ENCODE results near the gene MRPS22. TPM values are rescaled to one million over a fixed set of nuclear protein-coding genes. Genes with fewer than 3 reads are reported as not detected.

Gene MRPS22
- polyA plus RNA-seq, 1 experiment, result 38.2 TPM

DNA sequence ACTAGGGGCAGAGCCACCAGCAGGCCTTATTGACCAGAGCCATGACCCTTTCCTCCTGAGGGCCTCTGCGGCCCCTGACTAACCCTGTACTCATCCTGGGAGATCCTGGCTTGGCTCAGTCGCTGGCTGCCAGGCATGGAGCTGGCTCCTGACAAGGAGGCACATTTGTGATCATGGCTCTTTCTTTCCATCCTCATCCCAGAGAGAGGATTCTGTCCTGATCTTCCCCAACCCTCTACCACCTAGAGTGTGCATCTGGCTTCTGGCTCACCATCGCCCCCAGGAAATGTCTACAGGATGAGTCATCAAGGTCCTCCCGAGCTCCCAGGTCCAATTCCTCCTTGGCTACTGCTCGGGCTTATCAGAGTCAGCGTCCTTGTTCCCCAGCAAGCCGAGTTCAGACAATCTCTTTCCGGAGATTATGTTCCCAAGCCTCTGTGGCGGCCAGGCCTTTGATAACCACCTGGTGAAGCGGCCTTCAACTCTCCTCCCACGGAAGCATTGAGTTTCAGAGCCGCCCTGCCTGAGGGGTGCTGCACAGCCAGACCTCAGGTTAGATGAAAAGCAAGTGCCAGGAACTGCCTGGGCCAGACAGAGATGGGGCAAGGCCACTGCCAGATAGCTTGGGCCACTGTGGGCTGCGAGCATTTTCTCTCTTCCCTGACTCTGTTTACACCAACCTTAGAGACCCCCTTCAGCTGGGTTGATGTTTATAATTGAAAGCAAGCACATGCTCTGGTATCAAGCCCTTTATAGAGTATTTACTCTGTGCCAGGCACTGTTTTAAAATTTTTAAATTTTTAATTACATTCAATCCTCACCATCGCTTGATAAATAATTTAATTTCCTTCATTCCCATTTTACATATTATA lies 44.3 kb upstream of the MRPS22 start:
- ChIA-PET POLR2A (no interaction called here), CTCF (interaction anchor here (1.2 kb wide), 1 partner anchor 18 kb away, joined by 4 read pairs; no protein-coding TSS in a partner anchor)
- no peak for DNase-seq (ENCODE audit: low read depth)
- no peak overlapping the region for H3K4me3 ChIP-seq (ENCODE audit: low read depth, low read length)
- no peaks in the 10 kb centered on the region for H3K36me3 ChIP-seq (ENCODE audit: control insufficient read depth, insufficient read depth, low read length)
- TF ChIP-seq, protein P1, sequence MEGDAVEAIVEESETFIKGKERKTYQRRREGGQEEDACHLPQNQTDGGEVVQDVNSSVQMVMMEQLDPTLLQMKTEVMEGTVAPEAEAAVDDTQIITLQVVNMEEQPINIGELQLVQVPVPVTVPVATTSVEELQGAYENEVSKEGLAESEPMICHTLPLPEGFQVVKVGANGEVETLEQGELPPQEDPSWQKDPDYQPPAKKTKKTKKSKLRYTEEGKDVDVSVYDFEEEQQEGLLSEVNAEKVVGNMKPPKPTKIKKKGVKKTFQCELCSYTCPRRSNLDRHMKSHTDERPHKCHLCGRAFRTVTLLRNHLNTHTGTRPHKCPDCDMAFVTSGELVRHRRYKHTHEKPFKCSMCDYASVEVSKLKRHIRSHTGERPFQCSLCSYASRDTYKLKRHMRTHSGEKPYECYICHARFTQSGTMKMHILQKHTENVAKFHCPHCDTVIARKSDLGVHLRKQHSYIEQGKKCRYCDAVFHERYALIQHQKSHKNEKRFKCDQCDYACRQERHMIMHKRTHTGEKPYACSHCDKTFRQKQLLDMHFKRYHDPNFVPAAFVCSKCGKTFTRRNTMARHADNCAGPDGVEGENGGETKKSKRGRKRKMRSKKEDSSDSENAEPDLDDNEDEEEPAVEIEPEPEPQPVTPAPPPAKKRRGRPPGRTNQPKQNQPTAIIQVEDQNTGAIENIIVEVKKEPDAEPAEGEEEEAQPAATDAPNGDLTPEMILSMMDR (IDR thresholded peaks at IDR 0.05; ENCODE audit: insufficient read depth, low read depth, low read length), result no peak
- no peaks in the 10 kb centered on the region for H3K27me3 ChIP-seq (ENCODE audit: control insufficient read depth, insufficient read depth, low read length)

- Histone ChIP-seq H3K27me3 (ENCODE audit: control insufficient read depth, insufficient read depth, low read length) (no peaks in the 10 kb centered on the region), H3K4me3 (ENCODE audit: low read depth, low read length) (no peak overlapping the region), H3K36me3 (ENCODE audit: control insufficient read depth, insufficient read depth, low read length) (no peaks in the 10 kb centered on the region)
- TF ChIP-seq, protein P1 (IDR thresholded peaks at IDR 0.05; ENCODE audit: insufficient read depth, low read depth, low read length), result no peak
- POLR2A ChIA-PET, result no interaction called here
- no peak for DNase-seq (ENCODE audit: low read depth)
- CTCF ChIA-PET, result interaction anchor here (1.2 to 3.4 kb wide), 4 partner anchors 13 to 29 kb away, joined by 4 to 11 read pairs (median 7); no protein-coding TSS in a partner anchor
Measured at GRCh38 chr3:139300416-139300815, 43.4 kb upstream of the MRPS22 start.

DNA sequence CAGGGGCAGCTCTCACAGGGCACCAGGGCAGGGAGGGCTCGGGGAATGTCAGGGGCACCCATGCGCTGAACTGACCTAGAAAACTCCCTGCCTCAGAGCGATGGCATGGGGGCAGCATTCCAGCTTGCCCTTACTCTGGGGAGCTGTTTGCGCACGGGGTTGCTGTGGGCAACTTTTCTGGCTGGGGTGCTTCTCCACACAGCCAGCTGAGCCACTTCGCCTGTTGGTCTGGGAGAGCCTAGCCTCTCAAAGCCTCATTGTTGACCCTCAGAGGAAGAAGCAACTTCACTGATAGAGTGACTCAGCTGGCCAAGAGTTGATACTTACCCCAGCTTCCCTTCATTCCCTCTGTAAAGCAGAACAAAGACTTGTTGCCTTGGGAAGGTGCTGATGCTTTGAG lies 42.6 kb upstream of the MRPS22 start:
- DNase-seq (ENCODE audit: low read depth), result no peak
- Histone ChIP-seq H3K4me3 (ENCODE audit: low read depth, low read length) (no peak overlapping the region), H3K36me3 (ENCODE audit: control insufficient read depth, insufficient read depth, low read length) (no peaks in the 10 kb centered on the region), H3K27me3 (ENCODE audit: control insufficient read depth, insufficient read depth, low read length) (no peaks in the 10 kb centered on the region)
- POLR2A ChIA-PET, result interaction anchor here (1.7 to 2.2 kb wide), 2 partner anchors 9 to 10 kb away, joined by 5 to 6 read pairs; no protein-coding TSS in a partner anchor
- TF ChIP-seq, protein P1 (IDR thresholded peaks at IDR 0.05; ENCODE audit: insufficient read depth, low read depth, low read length), result no peak
- CTCF ChIA-PET, result interaction anchor here (1.2 to 3.7 kb wide), 6 partner anchors 9 to 189 kb away, joined by 3 to 12 read pairs (median 7); no protein-coding TSS in a partner anchor

DNA sequence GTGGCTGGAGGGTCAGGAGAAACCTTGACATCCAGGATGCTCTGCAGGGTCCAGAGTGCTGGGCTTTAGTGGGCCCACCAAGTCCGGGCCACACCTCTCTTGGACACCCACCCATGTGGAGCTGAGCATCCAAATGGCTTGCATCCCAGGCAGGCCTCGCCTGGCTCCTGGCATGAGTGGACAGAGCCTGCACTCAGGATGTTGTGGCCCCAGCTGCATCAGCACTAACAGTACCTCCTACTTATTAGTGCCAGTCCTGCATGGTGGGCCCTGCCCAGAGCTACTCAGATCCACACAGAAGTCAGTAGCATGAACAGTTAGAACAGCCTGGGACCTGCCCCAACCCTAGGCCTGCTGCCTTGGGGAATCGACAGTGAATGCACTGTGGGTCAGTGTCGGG lies 42.2 kb upstream of the MRPS22 start:
- Histone ChIP-seq H3K36me3 (ENCODE audit: control insufficient read depth, insufficient read depth, low read length) (no peaks in the 10 kb centered on the region), H3K27me3 (ENCODE audit: control insufficient read depth, insufficient read depth, low read length) (no peaks in the 10 kb centered on the region), H3K4me3 (ENCODE audit: low read depth, low read length) (no peak overlapping the region)
- no peak for DNase-seq (ENCODE audit: low read depth)
- CTCF ChIA-PET, result interaction anchor here (1.2 to 3.7 kb wide), 7 partner anchors 9 to 189 kb away, joined by 3 to 12 read pairs (median 8); no protein-coding TSS in a partner anchor
- TF ChIP-seq, protein P1 (IDR thresholded peaks at IDR 0.05; ENCODE audit: insufficient read depth, low read depth, low read length), result no peak
- POLR2A ChIA-PET, result interaction anchor here (0.6 to 2.2 kb wide), 3 partner anchors 9 to 11 kb away, joined by 3 to 6 read pairs (median 5); no protein-coding TSS in a partner anchor

Data from BJ (cell line).